DMS53 treated with DMSO at 0.1 percent for 48 hours (cell line): ENCODE data around the gene STARD9.
"Not testable (repeated sequence)": the region's sequence is repeated elsewhere in the genome, so short reads cannot be mapped to it uniquely, and the experiment has no call there.

Experiments
- DNase-seq: peaks from one replicate; lab custom pipeline; 2025; ENCODE audit not compliant: unreplicated experiment; lab: John Stamatoyannopoulos, UW

STARD9 gene

DNA sequence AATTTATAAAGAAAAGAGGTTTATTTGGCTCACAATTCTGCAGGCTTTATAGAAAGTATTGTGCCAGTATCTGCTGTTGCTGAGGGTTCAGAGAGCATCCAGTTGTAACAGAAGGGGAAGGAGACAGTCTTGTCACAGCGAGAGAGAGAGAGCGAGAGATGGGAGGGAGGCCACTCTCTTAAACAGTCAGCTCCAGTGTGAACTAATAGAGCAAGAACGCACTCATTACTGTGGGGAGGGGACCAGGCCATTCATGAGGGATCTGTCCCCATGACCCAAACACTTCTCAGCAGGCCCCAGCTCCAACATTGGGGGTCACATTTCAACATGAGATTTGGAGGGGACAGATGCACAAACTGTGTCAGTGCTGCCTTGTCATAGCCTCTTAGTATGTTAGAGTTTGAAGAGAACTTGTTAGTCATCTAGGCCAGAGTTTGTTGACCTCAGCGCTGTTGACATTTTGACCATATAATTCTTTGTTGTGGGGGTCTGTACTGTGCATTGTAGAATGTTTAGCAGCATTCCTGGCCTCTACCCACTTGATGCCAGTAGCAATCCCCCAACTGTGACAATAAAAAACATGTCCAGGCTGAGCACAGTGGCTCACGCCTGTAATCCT lies 15.3 kb downstream of the STARD9 start:
- DNase-seq, result no peak

GRCh38 chr15:42591238-42591934 lies 16.0 kb downstream of the STARD9 start:
- DNase-seq, result peak; percentile 10

DNA sequence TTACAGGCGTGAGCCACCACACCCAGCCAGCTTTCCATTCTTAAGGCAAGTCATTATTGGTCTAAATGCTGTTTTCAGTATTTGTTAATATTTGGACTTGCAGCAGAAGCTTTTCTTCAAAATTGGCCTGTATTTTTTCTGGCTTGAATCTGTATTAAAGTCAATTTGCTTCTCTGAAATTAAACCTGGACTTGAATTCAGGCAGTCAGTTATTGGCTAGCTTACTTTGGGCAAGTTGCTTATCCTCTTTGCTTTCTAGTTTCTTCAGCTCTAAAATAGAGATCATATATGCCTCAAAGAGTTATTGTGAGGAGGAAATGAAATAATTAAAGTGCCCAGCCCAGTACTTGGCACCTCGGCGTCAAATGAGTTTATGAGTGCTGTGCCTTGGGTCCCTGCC lies 17.3 kb downstream of the STARD9 start:
- no peak for DNase-seq

GRCh38 chr15:42593143-42593542 lies 17.7 kb downstream of the STARD9 start:
- DNase-seq, result no peak

DNA sequence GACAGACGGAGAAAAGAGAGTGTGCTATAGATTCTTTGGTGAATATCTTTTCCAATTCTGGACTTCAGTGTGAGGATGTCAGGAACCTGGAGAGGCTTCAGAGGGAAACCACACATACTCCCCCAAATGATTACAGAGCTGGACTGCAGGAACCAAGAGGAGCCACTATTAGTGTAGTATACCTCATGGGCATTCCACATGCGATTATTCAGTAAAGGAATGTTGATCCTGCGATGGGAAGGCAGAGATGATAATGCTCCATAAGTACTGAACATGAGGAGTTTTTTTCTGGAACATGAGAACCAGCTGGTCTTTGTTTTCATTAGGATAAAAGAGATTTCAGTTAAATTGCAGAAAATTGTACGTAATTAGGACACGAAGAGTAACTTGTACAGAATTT lies 18.7 kb downstream of the STARD9 start:
- DNase-seq, result no peak

- no peak for DNase-seq
These were observed 20.3 kb downstream of the STARD9 start for GRCh38 chr15:42595626-42596240.

DNA sequence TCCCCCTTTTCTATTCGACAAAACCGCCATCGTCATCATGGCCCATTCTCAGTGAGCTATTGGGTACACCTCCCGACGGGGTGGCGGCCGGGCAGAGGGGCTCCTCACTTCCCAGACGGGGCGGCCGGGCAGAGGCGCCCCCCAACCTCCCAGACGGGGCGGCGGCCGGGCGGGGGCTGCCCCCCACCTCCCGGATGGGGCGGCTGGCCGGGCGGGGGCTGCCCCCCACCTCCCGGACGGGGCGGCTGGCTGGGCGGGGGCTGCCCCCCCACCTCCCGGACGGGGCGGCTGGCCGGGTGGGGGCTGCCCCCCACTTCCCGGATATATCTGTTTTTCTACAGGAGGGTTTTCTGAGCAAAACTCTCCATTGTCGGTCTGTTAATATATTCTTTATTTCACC lies 25.9 kb downstream of the STARD9 start:
- DNase-seq, result not testable (repeated sequence)

GRCh38 chr15:42602501-42602900 lies 27.1 kb downstream of the STARD9 start:
- no peak for DNase-seq

- no peak for DNase-seq
These were observed 28.6 kb downstream of the STARD9 start for GRCh38 chr15:42603978-42604377.

DNA sequence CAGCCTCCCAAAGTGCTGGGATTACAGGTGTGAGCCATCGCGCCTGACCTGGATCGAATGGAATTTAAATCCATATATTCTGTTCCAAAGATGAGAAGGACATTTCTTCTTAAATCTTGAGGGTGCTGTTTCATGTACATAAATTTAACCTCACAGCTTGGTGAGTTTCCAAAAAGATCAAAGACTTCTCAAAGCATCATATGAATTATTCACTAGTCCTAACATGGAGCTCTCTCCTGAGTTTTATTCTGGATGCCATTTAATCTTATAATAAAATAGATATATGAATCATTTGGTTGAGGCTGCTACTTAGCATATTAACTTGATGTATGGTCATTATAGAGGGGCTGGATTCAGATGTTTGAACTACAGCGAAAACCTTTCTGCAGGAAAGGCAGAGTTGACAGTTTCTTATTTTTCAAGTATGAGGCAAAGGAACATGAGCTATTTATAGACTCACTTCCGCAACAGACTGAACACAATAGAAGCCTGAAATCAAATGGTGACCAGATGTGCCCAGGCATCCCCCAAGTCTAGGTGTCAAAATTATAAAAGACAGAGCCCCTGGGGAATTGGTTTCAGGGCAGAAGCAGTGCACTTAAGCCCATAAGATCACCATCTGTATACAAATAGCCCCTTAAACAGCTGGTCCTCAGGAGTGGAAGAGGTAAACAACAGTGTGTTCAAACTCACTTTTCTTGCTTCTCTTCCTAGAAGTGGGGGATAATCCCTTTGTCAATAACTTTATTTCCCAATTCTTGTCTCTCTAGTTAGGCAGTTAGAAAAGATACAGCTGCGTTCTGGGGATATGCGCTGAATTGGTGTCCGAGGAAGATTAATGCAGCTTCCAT lies 29.7 kb downstream of the STARD9 start:
- no peak for DNase-seq

DNA sequence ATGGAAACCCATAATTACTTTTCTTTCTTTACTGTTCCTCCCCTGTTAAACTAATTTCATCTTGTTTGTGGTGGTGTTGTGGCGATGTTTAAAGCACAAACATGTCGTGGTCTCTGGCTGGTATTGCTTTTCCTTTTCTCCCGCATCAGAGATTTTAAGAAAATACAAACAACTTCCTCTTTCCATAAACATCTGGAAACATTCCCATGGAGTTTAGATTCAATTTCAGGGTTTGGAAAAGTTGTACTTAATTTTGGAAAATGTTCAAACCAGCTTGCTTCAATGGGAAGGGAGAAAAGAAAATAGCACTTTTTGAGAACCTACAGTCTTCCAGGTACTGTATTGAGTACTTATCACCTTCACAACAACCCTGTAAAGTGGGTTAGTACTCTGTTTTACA lies 30.4 kb downstream of the STARD9 start:
- no peak for DNase-seq

GRCh38 chr15:42608110-42608531 lies 32.7 kb downstream of the STARD9 start:
- DNase-seq, result no peak

- DNase-seq, result no peak
These were observed 33.5 kb downstream of the STARD9 start for GRCh38 chr15:42608752-42609488.

DNA sequence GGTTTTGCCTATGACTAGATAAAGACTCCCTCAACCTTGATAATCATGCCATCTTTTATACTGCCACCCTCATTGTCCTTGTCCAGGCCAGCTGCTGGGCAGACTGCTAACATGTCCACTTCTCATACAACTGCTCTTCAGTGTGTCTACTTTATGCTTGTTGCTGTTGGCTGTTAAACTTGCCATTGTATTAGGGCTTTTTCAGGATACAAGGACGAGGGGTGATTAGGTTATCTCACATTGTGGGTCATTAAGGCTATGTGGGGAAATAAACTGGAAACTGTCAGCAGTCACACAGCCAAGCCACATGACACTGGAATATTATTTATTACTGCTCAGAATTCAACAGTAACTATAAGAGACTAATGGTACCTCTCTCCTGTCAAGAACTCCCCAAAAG lies 36.1 kb downstream of the STARD9 start:
- no peak for DNase-seq

- no peak for DNase-seq
These were observed 37.0 kb downstream of the STARD9 start for GRCh38 chr15:42612367-42612912.

GRCh38 chr15:42616107-42616506 lies 40.7 kb downstream of the STARD9 start:
- no peak for DNase-seq

GRCh38 chr15:42619656-42620371 lies 44.4 kb downstream of the STARD9 start:
- DNase-seq, result no peak

DNA sequence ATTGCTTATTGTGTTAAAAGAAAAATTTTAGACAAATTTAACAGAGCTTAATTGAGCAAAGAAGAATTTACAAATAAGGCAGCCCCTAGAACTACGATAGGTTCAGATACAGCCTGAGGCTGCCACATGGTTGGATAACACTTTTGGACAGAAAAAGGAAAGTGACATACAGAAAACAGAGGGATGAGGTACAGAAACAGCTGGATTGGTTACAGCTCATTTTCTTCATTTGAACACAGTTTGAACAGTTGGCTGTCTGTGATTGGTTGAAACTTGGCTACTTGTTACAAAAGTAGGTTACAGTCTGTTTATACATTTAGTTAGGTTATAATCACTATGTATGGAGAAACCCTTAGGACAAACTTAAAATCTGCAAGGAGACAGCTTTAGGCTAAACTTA lies 46.0 kb downstream of the STARD9 start:
- no peak for DNase-seq

- DNase-seq, result no peak
These were observed 46.9 kb downstream of the STARD9 start for GRCh38 chr15:42621996-42622925.
